Type B pancreatic cell (in vitro differentiated cells): ENCODE results near the gene LRRC14B. TPM values are rescaled to one million over a fixed set of nuclear protein-coding genes. Genes with fewer than 3 reads are reported as not detected.
"Not testable (repeated sequence)": the region's sequence is repeated elsewhere in the genome, so short reads cannot be mapped to it uniquely, and the experiment has no call there.

Source experiments
- DNase-seq: peaks from one replicate; pipeline ENCODE4 v3.0.0; 2021; ENCODE audit warnings: mixed read lengths; ENCODE audit not compliant: unreplicated experiment; ENCODE audit errors: extremely low spot score
- H3K27ac Mint-ChIP-seq: 2 replicates; pipeline ENCODE4 v1.8.0; 2021; ENCODE audit warnings: mild to moderate bottlenecking, mixed read lengths
- H3K27me3 Mint-ChIP-seq: 2 replicates; pipeline ENCODE4 v1.8.0; 2021; ENCODE audit warnings: mixed read lengths
- H3K36me3 Mint-ChIP-seq: 2 replicates; pipeline ENCODE4 v1.8.0; 2021; ENCODE audit warnings: mixed read lengths
- H3K4me1 Mint-ChIP-seq: one replicate; pipeline ENCODE4 v1.8.0; 2021; ENCODE audit warnings: mixed read lengths; ENCODE audit not compliant: unreplicated experiment
- H3K4me3 Mint-ChIP-seq: 2 replicates; pipeline ENCODE4 v1.8.0; 2021; ENCODE audit warnings: mild to moderate bottlenecking, mixed read lengths
- H3K9me3 Mint-ChIP-seq: 2 replicates; pipeline ENCODE4 v1.8.0; 2021; ENCODE audit warnings: mixed read lengths
- total RNA-seq: library from RNA; stranded (reverse); gene quantifications from 2 replicates; pipeline ENCODE4 v1.2.1, GENCODE V29; 2021; ENCODE audit warnings: low replicate concordance
- TF ChIP-seq, protein P1 (sequence below): fragments of 200-600 bp; sonication (generic); conservative IDR thresholded peaks from 2 replicates; pipeline ENCODE4 v1.5.0; 2021; ENCODE audit warnings: antibody characterized with exemption, mild to moderate bottlenecking

LRRC14B gene
- total RNA-seq, 1 donor from 2014 or later, result not detected

DNA sequence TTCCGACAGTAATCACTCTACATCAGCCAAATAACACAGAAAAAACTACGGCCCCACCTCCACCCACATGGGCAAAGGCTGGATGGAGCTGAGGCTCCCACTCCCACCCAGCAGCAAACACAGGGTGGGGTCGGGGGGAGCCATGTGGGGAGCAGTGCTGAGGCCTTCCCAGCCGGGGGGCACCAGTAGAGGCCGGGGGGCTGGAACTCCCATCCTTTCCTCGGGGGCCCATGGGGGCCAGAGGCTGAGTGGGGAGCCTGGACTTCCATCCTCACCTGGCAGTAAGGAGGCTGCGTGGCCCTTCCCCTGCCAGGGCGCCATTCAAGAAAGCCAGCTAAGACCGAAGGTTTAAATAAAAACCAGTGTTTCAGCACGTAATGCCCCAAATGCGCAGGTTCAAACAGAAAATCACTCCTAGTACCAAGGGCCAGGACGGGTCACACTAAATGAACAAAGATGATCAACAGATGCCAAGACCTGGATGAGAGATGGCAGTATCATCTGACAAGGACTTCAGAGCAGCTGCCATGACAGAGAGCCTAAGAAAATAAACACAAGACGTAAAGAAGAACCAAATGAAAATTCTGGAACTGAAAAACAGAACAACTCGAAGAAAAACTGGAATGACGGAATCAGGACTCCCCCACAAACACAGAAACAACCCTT lies 17.3 kb downstream of the LRRC14B start:
- no peaks in the 10 kb centered on the region for H3K9me3 Mint-ChIP-seq
- H3K4me1 Mint-ChIP-seq, result peaks cover 12% of the 10 kb centered on the region
- TF ChIP-seq, protein P1, sequence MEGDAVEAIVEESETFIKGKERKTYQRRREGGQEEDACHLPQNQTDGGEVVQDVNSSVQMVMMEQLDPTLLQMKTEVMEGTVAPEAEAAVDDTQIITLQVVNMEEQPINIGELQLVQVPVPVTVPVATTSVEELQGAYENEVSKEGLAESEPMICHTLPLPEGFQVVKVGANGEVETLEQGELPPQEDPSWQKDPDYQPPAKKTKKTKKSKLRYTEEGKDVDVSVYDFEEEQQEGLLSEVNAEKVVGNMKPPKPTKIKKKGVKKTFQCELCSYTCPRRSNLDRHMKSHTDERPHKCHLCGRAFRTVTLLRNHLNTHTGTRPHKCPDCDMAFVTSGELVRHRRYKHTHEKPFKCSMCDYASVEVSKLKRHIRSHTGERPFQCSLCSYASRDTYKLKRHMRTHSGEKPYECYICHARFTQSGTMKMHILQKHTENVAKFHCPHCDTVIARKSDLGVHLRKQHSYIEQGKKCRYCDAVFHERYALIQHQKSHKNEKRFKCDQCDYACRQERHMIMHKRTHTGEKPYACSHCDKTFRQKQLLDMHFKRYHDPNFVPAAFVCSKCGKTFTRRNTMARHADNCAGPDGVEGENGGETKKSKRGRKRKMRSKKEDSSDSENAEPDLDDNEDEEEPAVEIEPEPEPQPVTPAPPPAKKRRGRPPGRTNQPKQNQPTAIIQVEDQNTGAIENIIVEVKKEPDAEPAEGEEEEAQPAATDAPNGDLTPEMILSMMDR, result no peak
- H3K27me3 Mint-ChIP-seq, result no peaks in the 10 kb centered on the region
- H3K27ac Mint-ChIP-seq, result no peak overlapping the region
- H3K4me3 Mint-ChIP-seq, result no peak overlapping the region
- H3K36me3 Mint-ChIP-seq, result peaks cover 7% of the 10 kb centered on the region
- no peak for DNase-seq

DNA sequence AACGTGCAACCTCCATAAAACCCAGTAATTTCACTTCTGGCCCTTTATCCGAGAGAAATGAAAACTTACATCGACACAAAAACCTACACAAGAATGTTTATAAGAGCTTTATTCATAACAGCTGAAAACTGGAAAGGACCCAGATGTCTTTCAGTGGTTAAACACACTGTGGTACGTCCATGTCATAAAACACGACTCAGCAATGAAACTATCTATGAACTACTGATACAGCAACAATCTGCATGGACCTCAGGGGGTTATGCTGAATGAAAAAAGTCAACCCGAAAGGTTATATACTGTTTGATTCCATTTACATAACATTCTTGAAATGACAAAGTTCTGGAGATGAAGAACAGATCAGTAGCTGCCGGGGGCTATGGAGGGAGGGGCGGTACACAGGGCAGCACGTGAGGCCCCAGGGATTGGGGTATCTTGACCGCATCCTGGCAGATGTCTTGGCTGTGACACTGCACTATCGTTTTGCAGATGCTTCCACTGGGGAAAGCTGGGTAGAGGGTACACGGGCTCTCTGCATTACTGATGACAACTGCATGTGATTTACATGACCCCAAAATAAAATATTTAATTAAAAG lies 22.6 kb downstream of the LRRC14B start:
- H3K27me3 Mint-ChIP-seq, result no peaks in the 10 kb centered on the region
- no peak overlapping the region for H3K27ac Mint-ChIP-seq
- H3K4me1 Mint-ChIP-seq, result peaks cover 22% of the 10 kb centered on the region
- TF ChIP-seq, protein P1, result no peak
- no peaks in the 10 kb centered on the region for H3K9me3 Mint-ChIP-seq
- H3K4me3 Mint-ChIP-seq, result no peak overlapping the region
- peaks cover 12% of the 10 kb centered on the region for H3K36me3 Mint-ChIP-seq
- DNase-seq, result no peak

DNA sequence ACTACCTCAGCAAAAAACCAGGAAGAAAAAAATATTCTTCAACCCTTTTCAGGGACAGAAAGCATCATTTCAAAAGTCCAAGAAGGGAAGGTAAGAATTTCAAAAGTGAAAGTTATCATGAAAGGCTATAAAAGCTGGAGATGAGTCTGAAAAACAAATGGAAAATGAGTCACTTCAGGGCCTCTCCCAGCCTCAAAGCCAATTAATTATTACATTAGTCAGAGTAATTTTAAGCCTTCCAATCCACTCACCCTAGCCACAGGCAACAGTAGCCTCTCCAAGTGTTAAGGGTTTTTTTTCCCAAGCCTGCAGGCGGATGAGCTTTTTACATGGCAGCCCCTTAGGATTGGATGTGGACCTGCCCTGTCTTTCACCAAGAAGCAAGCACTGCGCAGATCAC lies 24.0 kb downstream of the LRRC14B start:
- not testable (repeated sequence) for H3K27me3 Mint-ChIP-seq, DNase-seq, H3K9me3 Mint-ChIP-seq
- peaks cover 12% of the 10 kb centered on the region for H3K36me3 Mint-ChIP-seq
- peak overlapping the region; percentile 41 for H3K4me3 Mint-ChIP-seq
- H3K4me1 Mint-ChIP-seq, result peaks cover 28% of the 10 kb centered on the region
- peak overlapping the region; percentile 11 for H3K27ac Mint-ChIP-seq

DNA sequence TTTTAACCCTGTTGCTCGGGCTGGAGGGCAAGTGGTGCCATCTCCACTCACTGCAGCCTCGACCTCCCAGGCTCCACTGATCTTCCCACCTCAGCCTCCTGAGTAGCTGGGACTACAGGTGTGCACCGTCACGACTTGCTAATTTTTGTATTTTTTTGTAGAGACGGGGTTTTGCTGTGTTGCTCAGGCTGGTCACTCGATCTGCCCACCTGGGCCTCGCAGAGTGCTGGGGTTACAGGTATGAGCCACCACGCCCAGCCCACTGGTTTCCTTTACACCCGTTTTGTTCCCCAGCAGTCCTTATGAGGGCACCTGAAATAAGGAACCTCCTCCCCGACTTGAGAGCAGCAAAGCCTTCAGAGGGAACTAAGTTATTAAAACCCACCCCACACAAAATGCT lies 24.8 kb downstream of the LRRC14B start:
- peaks cover 32% of the 10 kb centered on the region for H3K4me1 Mint-ChIP-seq
- H3K27ac Mint-ChIP-seq, H3K9me3 Mint-ChIP-seq, H3K27me3 Mint-ChIP-seq, DNase-seq: not testable (repeated sequence)
- peaks cover 12% of the 10 kb centered on the region for H3K36me3 Mint-ChIP-seq
- H3K4me3 Mint-ChIP-seq, result peak overlapping the region; percentile 40

DNA sequence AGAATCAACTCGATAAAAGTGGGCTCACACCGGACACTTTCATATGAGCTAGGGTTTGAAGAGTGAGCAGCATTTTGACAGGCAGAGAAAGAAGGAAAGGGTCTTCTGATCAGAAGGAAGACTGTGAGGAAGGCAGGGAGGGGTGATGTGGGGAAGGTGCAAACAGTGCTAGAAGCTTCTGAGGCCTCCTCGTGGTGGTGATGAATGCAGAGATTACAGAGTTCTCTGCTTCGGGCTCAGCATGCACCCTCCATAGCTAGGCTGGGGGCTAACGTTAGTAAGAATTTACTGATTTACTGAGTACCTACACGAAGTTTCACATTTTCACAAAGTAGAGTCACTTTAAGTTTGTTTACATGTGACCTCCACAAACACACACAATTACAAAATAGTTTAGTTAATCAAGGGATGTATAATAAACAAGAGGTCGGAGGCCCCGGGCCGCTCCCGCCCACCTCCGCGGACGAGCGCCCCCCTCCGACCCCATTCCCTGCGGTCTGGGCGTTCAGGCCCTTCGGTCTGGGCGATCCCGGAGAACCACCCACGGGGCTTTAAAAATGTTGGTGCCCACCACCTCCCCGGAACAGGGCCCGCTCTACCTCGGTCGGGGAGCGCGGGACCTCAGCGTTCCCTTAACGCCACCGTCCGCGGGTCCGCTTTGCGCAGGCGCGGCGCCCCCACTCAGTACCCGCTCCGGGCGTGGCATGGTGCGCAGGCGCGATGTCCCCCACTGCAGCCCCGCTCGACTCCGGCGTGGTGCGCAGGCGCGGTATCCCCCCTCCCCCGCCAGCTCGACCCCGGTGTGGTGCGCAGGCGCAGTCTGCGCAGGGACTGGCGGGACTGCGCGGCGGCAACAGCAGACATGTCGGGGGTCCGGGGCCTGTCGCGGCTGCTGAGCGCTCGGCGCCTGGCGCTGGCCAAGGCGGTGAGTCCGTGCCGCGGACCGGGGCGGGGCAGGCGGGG lies 26.5 kb downstream of the LRRC14B start, which contains the start of the genes CCDC127 and SDHA:
CCDC127 (minus strand) TSS at position 660 of the 963 bp plus-strand sequence. CDS start 1,304 bp downstream, outside the sequence.
SDHA (plus strand) TSS at position 827 of the 963 bp plus-strand sequence; CDS start at position 863, 36 bp downstream.
- Mint-ChIP-seq H3K4me3 (peak within 1 kb of the TSS; percentile 97), H3K27ac (peak within 1 kb of the TSS; percentile 87), H3K4me1 (peaks cover 39% of the 10 kb centered on the region), H3K36me3 (peaks cover 12% of the 10 kb centered on the region)
- DNase-seq, result peak; percentile 100
- H3K9me3 Mint-ChIP-seq, H3K27me3 Mint-ChIP-seq: not testable (repeated sequence)
- TF ChIP-seq, protein P1, result peak; percentile 42

DNA sequence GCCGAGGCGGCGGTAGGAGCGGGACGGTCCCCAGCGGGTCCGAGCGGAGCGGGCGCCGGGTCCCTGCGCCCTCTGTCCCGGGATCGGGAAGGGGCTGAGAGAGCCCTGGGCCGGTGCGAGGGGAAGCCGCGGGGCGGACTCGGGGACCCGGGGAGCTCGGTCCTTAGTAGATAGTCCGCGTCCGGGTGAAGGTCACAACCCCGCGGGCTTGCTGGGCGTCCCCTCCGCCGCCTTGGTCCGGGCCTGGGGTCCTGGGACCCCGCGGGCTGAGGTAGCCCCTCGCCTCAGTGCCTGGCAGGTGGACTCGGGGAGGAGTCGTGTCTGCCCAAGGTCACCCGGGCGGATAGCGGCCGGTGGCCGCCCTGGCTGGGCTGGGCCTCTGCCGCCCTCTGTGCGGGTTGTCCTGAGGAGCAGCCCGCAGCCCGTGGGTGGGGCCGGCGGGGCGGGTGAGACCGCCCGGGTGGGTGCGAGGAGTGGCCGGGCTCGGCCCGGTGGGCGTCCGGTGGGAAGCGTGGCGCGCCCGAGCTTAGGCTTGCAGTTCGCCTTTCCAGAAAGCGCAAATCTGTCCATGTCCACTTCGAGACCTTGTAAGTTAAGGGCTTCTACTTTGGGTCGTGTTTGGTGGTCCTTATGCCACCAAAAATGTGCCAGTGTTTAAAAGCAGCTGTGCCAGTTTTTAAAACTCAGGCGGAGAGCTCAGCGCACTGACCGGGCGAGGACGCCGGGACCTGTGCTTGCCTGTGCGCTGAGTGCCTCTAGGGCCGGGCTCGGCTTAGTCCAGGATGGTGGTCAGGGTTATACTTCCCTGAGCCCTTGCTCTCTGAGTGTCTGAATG lies 27.4 kb downstream of the LRRC14B start:
- Mint-ChIP-seq H3K4me1 (peaks cover 39% of the 10 kb centered on the region), H3K9me3 (no peaks in the 10 kb centered on the region), H3K36me3 (peaks cover 12% of the 10 kb centered on the region), H3K27ac (peak overlapping the region; percentile 87), H3K27me3 (no peaks in the 10 kb centered on the region), H3K4me3 (peak overlapping the region; percentile 97)
- TF ChIP-seq, protein P1, result no peak
- no peak for DNase-seq
